Right lobe of liver (tissue), 6 donors: Measurements from ENCODE around the gene TMSB4X. TPM values are rescaled to one million over a fixed set of nuclear protein-coding genes. Genes with fewer than 3 reads are reported as not detected.
"Not testable (repeated sequence)": the region's sequence is repeated elsewhere in the genome, so short reads cannot be mapped to it uniquely, and the experiment has no call there.

Experiments
- ATAC-seq, 4 donors: fragments of 200-7000 bp; cut with Tn5 transposase; one replicate each; pipeline ENCODE4 v1.9.1; 2020; ENCODE audit warnings: mild to moderate bottlenecking in 4 of 4, moderate library complexity in 4 of 4
- DNase-seq, 3 donors: peaks; one replicate each; pipeline ENCODE4 v3.0.0-alpha.2; 2020
- H3K27ac ChIP-seq, 3 donors: fragments of 200-600 bp; one replicate each; pipeline ENCODE4 v1.8.0; 2022
- H3K27me3 ChIP-seq, 2 donors: fragments of 200-600 bp; one replicate each; pipeline ENCODE4 v1.8.0; 2022
- H3K36me3 ChIP-seq, 4 donors: fragments of 200-600 bp; sonication (generic) in 1 of 4; one replicate each; pipeline versions ENCODE4 v1.5.1 to v1.8.0; 2017 to 2022; ENCODE audit warnings: control low read depth in 1 of 4
- H3K4me1 ChIP-seq, 4 donors: fragments of 200-600 bp; sonication (generic) in 1 of 4; one replicate each; pipeline versions ENCODE4 v1.5.1 to v1.8.0; 2017 to 2022; ENCODE audit warnings: control low read depth in 1 of 4
- H3K4me3 ChIP-seq, 3 donors: fragments of 200-600 bp; one replicate each; pipeline ENCODE4 v1.8.0; 2022
- H3K9me3 ChIP-seq, 4 donors: fragments of 200-600 bp; sonication (generic) in 1 of 4; one replicate each; pipeline versions ENCODE4 v1.5.1 to v1.8.0; 2017 to 2022; ENCODE audit warnings: control low read depth in 1 of 4
- POLR2A ChIP-seq: fragments of 450-650 bp; IDR thresholded peaks from one replicate; pipeline ENCODE4 v1.6.1; 2017; ENCODE audit warnings: antibody characterized with exemption, mild to moderate bottlenecking
- whole genome bisulfite sequencing: methylation state at CpG from one replicate; pipeline ENCODE4 v1.1.6; 2018; ENCODE audit warnings: low coverage, low lambda C conversion rate; ENCODE audit not compliant: insufficient coverage; ENCODE audit errors: missing lambda C conversion rate; 5-methylcytosine and 5-hydroxymethylcytosine counted together
- intact Hi-C, 2 donors: fragments of 100-400 bp; cut with DNase I; formaldehyde crosslinking; loops; one replicate each; pipeline versions ENCODE4 v1.11.2 to v1.14.1; 2022
- total RNA-seq, 6 experiments: library from RNA; depleted of rRNA in 2 of 6; stranded (reverse); fragments of >200 nt in 2 of 6; fragmentation: NEBNext Ultra II Directional in 3 of 6; extraction: Animal tissue kit (Norgen Biotek cat#: 25700) in 3 of 6; gene quantifications; one replicate each; pipeline versions ENCODE4 v1.1.0 to v1.2.4, GENCODE V29; 2016 to 2023
- TF ChIP-seq, protein P1 (sequence below), 4 donors: fragments of 200-600 bp in 3 of 4; fragments of 450-650 bp in 1 of 4; IDR thresholded peaks; one replicate each; pipeline versions ENCODE4 v1.5.1 to v1.8.0; 2016 to 2022; ENCODE audit warnings: antibody characterized with exemption in 4 of 4, mild to moderate bottlenecking in 2 of 4
- donor health status: DM: no; HTN: yes; CAD: no.
- donor health status: DM: no; HTN: no; CAD: no.
- donor health status: DM: no; HTN: no; CAD: no.
- donor health status: DM: no; HTN: yes; CAD: no.
- donor health status: DM: no; HTN: yes; CAD: no.

TMSB4X gene
- total RNA-seq, 6 experiments from 2014 or later, result 348 to 1,121 (median 708) TPM

DNA sequence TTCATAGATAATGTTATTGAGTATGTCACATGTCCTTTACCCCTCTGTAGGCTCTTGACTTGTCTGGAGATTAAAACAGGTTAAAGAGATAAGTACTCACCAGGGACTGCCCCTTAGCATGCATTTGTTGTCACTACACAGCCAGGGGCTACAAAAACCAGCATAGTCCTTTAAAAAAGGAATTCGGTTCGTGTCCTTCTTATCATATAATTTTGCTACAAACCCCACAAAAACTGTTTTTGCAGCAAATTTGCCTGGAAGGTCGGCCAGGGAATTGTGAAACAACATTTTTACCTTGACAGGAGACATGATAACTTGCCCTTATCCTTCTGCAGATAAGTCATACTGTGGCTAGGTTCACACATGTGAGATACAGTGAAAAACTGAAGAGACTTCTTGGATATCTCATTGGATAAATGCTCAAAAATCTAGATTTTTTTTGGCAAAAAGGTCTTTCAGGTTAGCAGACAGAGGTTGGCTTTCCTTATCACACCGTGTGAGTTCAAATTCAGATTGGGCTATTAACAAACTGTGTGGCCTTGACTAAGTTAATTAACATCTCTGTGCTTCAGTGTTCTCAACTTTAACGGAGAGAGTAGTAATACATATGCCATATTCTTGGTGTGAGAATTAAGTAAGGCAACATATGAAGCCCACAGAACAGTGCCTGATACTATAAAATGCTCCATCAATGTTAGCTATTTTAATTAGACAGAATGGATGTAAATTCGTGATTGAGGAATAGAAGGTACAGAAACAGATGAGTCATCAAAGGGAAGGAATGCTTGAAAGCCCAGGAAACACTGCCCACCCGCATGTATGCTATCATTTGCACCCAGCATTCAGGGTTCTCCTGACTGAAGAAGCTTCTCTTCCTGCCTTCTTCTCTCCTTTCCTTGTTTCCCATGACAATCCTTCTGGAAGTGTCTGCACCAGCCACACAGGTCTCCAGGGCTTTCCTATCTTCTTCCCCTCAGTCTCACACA, 39.5 kb downstream of the TMSB4X start:
- Histone ChIP-seq H3K9me3 (no peaks in the 10 kb centered on the region), H3K4me1 (no peaks in the 10 kb centered on the region), H3K27me3 (no peaks in the 10 kb centered on the region), H3K27ac (peak overlapping the region in 1 of 3 donors; percentile 9), H3K4me3 (no peak overlapping the region), H3K36me3 (no peaks in the 10 kb centered on the region)
- ATAC-seq, result peak in 3 of 4 donors; percentile 7 to 23 (median 13)
- intact Hi-C loops, result no loop called here
- WGBS, result 38% methylated on average over 7 of the region's 7 CpGs
- no peak for TF ChIP-seq POLR2A
- TF ChIP-seq, protein P1, sequence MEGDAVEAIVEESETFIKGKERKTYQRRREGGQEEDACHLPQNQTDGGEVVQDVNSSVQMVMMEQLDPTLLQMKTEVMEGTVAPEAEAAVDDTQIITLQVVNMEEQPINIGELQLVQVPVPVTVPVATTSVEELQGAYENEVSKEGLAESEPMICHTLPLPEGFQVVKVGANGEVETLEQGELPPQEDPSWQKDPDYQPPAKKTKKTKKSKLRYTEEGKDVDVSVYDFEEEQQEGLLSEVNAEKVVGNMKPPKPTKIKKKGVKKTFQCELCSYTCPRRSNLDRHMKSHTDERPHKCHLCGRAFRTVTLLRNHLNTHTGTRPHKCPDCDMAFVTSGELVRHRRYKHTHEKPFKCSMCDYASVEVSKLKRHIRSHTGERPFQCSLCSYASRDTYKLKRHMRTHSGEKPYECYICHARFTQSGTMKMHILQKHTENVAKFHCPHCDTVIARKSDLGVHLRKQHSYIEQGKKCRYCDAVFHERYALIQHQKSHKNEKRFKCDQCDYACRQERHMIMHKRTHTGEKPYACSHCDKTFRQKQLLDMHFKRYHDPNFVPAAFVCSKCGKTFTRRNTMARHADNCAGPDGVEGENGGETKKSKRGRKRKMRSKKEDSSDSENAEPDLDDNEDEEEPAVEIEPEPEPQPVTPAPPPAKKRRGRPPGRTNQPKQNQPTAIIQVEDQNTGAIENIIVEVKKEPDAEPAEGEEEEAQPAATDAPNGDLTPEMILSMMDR (IDR thresholded peaks at IDR 0.05), result no peak
- DNase-seq, result no peak

- Histone ChIP-seq H3K4me1 (no peaks in the 10 kb centered on the region), H3K27me3 (no peaks in the 10 kb centered on the region), H3K36me3 (no peaks in the 10 kb centered on the region), H3K27ac (no peak overlapping the region), H3K9me3 (no peaks in the 10 kb centered on the region), H3K4me3 (no peak overlapping the region)
- no peak for TF ChIP-seq POLR2A
- TF ChIP-seq, protein P1 (IDR thresholded peaks at IDR 0.05), result no peak
- WGBS, result 41% methylated on average over 3 of the region's 3 CpGs
- DNase-seq (no peak), ATAC-seq (peak in 3 of 4 donors; percentile 50 to 54 (median 54))
- intact Hi-C loops, result no loop called here
Observed at GRCh38 chrX:13015536-13016236, 40.8 kb downstream of the TMSB4X start.

DNA sequence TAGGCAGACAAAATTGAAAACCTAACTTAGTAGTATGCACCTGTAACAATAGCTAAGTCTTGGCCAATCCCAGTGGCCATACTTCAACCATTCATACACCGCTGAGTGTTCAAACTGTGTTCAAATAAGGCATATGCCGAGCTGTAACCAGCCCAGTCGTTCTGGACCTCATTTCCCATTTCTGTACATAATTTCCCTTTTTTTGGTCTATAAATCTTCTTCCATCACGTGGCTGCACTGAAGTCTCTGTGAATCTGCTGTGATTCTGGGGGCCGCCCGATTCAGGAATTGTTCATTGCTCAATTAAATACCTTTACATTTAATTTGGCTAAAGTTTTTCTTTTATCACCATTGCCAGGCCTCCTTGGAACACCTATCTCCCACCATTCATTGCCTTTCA, 41.8 kb downstream of the TMSB4X start:
- ATAC-seq, result peak in 1 of 4 donors; percentile 17
- intact Hi-C loops, H3K9me3 ChIP-seq, H3K4me3 ChIP-seq, H3K27ac ChIP-seq, H3K4me1 ChIP-seq, H3K36me3 ChIP-seq, DNase-seq, H3K27me3 ChIP-seq: not testable (repeated sequence)
- WGBS, result 62% methylated on average over 6 of the region's 6 CpGs

DNA sequence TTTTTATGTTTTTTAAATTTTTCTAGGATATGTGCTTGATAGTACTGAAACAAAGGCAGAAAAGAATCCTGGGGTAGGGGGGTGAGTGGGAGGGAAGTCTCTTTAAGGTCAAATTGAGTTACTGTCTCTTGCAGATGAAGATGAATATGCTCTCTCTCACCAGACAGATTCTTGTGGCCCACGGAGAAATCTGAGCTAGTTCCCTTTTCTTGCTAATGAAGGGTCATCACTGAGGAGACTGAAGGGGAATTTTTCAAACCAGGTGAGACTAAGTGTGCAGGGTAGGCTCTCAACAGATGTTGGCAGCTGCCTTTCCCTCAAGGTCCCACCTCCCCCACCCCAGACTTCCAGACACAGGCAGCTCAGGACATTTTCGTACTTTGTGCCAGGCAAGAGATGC, 48.0 kb downstream of the TMSB4X start:
- Histone ChIP-seq H3K9me3 (no peaks in the 10 kb centered on the region), H3K27me3 (no peaks in the 10 kb centered on the region), H3K4me1 (no peaks in the 10 kb centered on the region), H3K27ac (no peak overlapping the region), H3K36me3 (no peaks in the 10 kb centered on the region), H3K4me3 (no peak overlapping the region)
- TF ChIP-seq, protein P1 (IDR thresholded peaks at IDR 0.05), result no peak
- TF ChIP-seq POLR2A, result no peak
- intact Hi-C loops, result no loop called here
- DNase-seq, result no peak
- ATAC-seq, result no peak
- 33% methylated on average over 1 of the region's 2 CpGs for whole genome bisulfite sequencing

DNA sequence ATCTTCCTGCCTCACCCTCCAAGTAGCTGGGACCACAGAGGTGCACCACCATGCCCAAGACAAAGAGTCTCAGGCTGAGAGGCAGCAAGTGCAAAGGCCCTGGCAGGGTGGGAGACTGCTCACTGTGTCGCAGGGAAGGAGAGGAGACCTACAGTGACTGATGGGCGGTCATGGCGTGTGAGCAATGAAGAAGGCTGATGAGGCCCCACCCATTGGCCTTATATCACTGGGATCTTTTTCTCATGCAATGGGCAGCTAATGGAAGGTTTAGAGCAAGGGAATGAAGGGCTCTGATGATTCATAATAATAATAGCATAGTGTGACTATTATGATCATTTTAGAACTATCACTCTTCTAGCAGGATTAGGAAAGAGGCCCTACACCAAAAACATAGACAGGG, 48.7 kb downstream of the TMSB4X start:
- DNase-seq (no peak), ATAC-seq (no peak)
- no peaks in the 10 kb centered on the region for H3K9me3 ChIP-seq
- no peaks in the 10 kb centered on the region for H3K36me3 ChIP-seq
- intact Hi-C loops, result no loop called here
- H3K27ac ChIP-seq, result no peak overlapping the region
- peaks cover 0 to 1% (median 0%) of the 10 kb centered on the region in 4 donors for H3K4me1 ChIP-seq
- H3K27me3 ChIP-seq, result no peaks in the 10 kb centered on the region
- TF ChIP-seq, protein P1 (IDR thresholded peaks at IDR 0.05), result no peak
- TF ChIP-seq POLR2A, result no peak
- WGBS, result 86% methylated on average over 3 of the region's 3 CpGs
- no peak overlapping the region for H3K4me3 ChIP-seq
